ENCODE results near the gene HTR2C.

GRCh38 chrX:114797494-114797893 is 213.6 kb downstream of the HTR2C start:
- TF ChIP-seq FOSB (CRISPR knock-in tag; IDR thresholded peaks at IDR 0.05) = no peak
- no peak for TF ChIP-seq POLR2A (IDR thresholded peaks at IDR 0.05; ENCODE audit: low read length)
- TF ChIP-seq ELK1 (IDR thresholded peaks at IDR 0.05; ENCODE audit: low read depth, low read length) = no peak
- no peak for TF ChIP-seq CTCF (IDR thresholded peaks at IDR 0.05)
- TF ChIP-seq KDM5A (IDR thresholded peaks at IDR 0.05) = no peak
- no peak for TF ChIP-seq JUNB (IDR thresholded peaks at IDR 0.05)

Measured in A549 (cell line).